Measurements from ENCODE around the gene ARHGEF16.

Gene ARHGEF16

GRCh38 chr1:3459051-3459908 lies 4.8 kb downstream of the ARHGEF16 start:
- TF ChIP-seq, protein P1, sequence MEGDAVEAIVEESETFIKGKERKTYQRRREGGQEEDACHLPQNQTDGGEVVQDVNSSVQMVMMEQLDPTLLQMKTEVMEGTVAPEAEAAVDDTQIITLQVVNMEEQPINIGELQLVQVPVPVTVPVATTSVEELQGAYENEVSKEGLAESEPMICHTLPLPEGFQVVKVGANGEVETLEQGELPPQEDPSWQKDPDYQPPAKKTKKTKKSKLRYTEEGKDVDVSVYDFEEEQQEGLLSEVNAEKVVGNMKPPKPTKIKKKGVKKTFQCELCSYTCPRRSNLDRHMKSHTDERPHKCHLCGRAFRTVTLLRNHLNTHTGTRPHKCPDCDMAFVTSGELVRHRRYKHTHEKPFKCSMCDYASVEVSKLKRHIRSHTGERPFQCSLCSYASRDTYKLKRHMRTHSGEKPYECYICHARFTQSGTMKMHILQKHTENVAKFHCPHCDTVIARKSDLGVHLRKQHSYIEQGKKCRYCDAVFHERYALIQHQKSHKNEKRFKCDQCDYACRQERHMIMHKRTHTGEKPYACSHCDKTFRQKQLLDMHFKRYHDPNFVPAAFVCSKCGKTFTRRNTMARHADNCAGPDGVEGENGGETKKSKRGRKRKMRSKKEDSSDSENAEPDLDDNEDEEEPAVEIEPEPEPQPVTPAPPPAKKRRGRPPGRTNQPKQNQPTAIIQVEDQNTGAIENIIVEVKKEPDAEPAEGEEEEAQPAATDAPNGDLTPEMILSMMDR (conservative IDR thresholded peaks at IDR 0.05), result no peak
- peak overlapping the region; percentile 67 for H3K27ac ChIP-seq

DNA sequence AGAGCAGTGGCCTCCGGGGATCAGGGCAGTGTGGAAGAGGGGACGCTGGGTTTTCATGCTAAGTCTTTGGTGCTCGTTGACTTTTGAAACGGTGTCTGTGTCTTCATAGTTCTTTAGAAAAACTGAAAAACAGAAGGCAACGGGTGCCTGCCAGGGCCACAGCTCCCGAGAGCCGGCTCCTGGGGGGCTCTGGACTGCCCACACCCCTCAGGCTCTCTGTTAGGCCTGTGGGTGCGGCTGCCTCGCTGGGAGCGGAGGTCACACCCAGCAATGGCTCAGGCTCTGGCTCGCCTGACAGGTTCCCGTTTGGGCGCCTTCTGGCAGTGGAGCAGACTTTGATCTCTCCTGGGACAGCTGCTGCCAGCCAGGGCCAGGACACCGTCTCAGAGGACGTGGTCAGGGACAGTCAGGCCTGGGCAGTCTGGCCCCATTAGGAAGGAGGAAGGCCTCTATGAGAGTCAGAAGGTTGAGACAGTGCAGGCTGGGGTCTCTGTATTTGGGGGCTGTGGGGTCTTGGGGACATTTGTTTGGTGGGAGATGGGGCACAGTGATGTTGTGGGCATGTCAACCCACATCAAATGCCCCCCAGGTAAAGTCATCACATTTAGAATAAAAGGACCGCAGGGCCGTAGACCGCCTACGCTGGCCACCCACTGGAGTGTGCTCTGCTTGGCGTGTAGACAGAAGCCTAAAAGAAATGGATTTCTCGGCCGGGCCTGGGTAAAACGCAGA lies 5.6 kb downstream of the ARHGEF16 start:
- H3K27ac ChIP-seq, result peak overlapping the region; percentile 67

GRCh38 chr1:3460672-3461131 lies 6.2 kb downstream of the ARHGEF16 start:
- TF ChIP-seq, protein P1 (conservative IDR thresholded peaks at IDR 0.05), result no peak
- H3K27ac ChIP-seq, result peak overlapping the region; percentile 67

More for the DNA sequence above, 5.6 kb downstream of the ARHGEF16 start:
- TF ChIP-seq, protein P1 (conservative IDR thresholded peaks at IDR 0.05), result no peak

DNA sequence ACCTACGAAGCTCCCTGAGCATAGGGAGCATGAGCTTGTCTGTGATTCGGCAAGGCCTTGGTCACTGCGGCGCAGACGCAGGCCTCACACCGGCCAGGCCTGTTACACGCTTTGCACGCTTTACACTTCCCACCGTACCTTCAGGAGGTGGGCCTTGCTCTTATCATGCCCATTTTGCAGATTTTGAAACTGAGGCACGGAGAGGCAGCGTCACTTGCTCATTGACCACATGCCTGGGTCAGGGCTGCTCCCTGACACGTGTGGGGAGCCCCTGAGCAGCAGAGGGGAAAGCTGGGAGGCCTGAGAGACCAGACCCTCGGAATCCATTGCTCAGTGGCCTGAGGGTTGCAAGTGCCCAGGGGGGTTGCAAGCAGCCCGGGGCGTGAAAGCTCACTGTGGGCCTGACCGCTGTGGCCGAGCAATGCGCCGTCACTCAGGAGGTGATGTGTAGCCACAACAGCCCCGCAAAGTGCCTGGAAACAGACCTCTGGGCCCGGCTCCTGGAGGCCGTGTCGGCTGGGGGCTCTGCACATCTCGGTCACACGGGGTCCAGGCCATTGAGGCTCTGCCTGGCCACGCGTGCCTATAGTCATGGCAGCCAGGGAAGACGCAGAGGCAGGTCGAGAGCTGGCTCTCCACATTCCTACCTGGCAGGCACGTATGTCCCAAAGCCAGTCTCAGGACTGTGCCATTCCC lies 6.9 kb downstream of the ARHGEF16 start:
- peak overlapping the region; percentile 67 for H3K27ac ChIP-seq

GRCh38 chr1:3461934-3462275 lies 7.4 kb downstream of the ARHGEF16 start:
- H3K27ac ChIP-seq, result no peak overlapping the region
- TF ChIP-seq, protein P1 (conservative IDR thresholded peaks at IDR 0.05), result no peak

More for the DNA sequence above, 6.9 kb downstream of the ARHGEF16 start:
- TF ChIP-seq, protein P1 (conservative IDR thresholded peaks at IDR 0.05), result no peak

DNA sequence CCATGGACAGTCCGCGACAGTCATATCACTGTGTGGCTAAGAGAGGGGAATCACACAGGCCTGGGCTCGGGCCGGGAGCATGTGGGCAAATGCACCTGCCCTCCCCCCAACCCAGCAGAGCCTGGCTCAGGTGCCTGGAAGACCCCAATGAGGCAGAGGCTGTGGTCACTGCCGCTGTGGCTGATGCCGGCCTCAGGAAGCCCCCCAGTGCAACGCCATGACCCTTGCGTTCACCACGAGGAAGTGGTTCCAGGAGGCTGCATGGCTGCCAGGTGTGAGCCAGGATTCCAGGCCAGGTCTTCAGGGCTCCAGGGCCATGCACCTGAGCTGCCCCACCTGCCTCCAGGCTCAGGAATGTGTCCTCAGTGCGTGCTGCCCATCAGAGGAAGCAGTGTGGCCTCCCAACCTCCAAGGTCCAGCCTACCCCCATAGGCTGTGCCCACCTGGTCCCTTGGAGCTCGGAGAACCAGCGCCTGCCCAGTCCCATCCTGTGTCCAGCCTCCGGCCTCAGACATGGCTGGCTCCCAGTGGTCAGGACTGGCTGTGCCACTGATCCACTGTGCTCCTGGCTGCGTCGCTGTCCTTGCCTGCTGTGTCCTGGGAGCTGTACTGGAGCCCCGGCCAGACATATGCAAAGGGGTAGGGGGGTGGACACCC lies 8.0 kb downstream of the ARHGEF16 start:
- no peak overlapping the region for H3K27ac ChIP-seq
- TF ChIP-seq, protein P1 (conservative IDR thresholded peaks at IDR 0.05), result no peak
